ENCODE data around the gene VPS13D. TPM values are rescaled to one million over a fixed set of nuclear protein-coding genes. Genes with fewer than 3 reads are reported as not detected.

Gene VPS13D
- total RNA-seq, 1 donor = 37.5 TPM

- DNase-seq (ENCODE audit: low read depth) = no peak
- no peak for TF ChIP-seq CTCF (IDR thresholded peaks at IDR 0.05; ENCODE audit: insufficient read depth, low read length)
- no peak overlapping the region for H3K4me3 ChIP-seq (ENCODE audit: low read depth, low read length)
Measured at GRCh38 chr1:12197483-12197880, 32.3 kb upstream of the VPS13D start.

GRCh38 chr1:12200208-12200607 is 29.6 kb upstream of the VPS13D start:
- no peak for DNase-seq (ENCODE audit: low read depth)
- no peak for TF ChIP-seq CTCF (IDR thresholded peaks at IDR 0.05; ENCODE audit: insufficient read depth, low read length)
- no peak overlapping the region for H3K4me3 ChIP-seq (ENCODE audit: low read depth, low read length)

- no peak for DNase-seq (ENCODE audit: low read depth)
- TF ChIP-seq CTCF (IDR thresholded peaks at IDR 0.05; ENCODE audit: insufficient read depth, low read length) = no peak
- no peak overlapping the region for H3K4me3 ChIP-seq (ENCODE audit: low read depth, low read length)
Measured at GRCh38 chr1:12201352-12202189, 28.3 kb upstream of the VPS13D start.

GRCh38 chr1:12202190-12202497 is 27.7 kb upstream of the VPS13D start:
- no peak for TF ChIP-seq CTCF (IDR thresholded peaks at IDR 0.05; ENCODE audit: insufficient read depth, low read length)
- DNase-seq (ENCODE audit: low read depth) = no peak
- no peak overlapping the region for H3K4me3 ChIP-seq (ENCODE audit: low read depth, low read length)

- no peak for DNase-seq (ENCODE audit: low read depth)
- TF ChIP-seq CTCF (IDR thresholded peaks at IDR 0.05; ENCODE audit: insufficient read depth, low read length) = no peak
Measured at GRCh38 chr1:12202577-12202976, 27.3 kb upstream of the VPS13D start.

GRCh38 chr1:12203216-12204007 is 26.4 kb upstream of the VPS13D start:
- DNase-seq (ENCODE audit: low read depth) = no peak
- TF ChIP-seq CTCF (IDR thresholded peaks at IDR 0.05; ENCODE audit: insufficient read depth, low read length) = no peak
- H3K4me3 ChIP-seq (ENCODE audit: low read depth, low read length) = no peak overlapping the region

More at GRCh38 chr1:12202577-12202976, 27.3 kb upstream of the VPS13D start:
- no peak overlapping the region for H3K4me3 ChIP-seq (ENCODE audit: low read depth, low read length)
